ENCODE results near the gene CKS2.

GRCh38 chr9:89295400-89295799, 15.6 kb upstream of the CKS2 start:
- TF ChIP-seq, protein P1, sequence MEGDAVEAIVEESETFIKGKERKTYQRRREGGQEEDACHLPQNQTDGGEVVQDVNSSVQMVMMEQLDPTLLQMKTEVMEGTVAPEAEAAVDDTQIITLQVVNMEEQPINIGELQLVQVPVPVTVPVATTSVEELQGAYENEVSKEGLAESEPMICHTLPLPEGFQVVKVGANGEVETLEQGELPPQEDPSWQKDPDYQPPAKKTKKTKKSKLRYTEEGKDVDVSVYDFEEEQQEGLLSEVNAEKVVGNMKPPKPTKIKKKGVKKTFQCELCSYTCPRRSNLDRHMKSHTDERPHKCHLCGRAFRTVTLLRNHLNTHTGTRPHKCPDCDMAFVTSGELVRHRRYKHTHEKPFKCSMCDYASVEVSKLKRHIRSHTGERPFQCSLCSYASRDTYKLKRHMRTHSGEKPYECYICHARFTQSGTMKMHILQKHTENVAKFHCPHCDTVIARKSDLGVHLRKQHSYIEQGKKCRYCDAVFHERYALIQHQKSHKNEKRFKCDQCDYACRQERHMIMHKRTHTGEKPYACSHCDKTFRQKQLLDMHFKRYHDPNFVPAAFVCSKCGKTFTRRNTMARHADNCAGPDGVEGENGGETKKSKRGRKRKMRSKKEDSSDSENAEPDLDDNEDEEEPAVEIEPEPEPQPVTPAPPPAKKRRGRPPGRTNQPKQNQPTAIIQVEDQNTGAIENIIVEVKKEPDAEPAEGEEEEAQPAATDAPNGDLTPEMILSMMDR (IDR thresholded peaks at IDR 0.05; ENCODE audit: borderline replicate concordance, extremely low read depth, low read length, poor library complexity, severe bottlenecking): no peak
- TF ChIP-seq EZH2 (IDR thresholded peaks at IDR 0.05; ENCODE audit: borderline replicate concordance, low read depth, low read length, severe bottlenecking): no peak
